Measurements from ENCODE around the gene RHBDL3. TPM values are rescaled to one million over a fixed set of nuclear protein-coding genes. Genes with fewer than 3 reads are reported as not detected.
"Not testable (repeated sequence)": the region's sequence is repeated elsewhere in the genome, so short reads cannot be mapped to it uniquely, and the experiment has no call there.

The RHBDL3 gene
- total RNA-seq, 3 donors from 2014 or later (not counting 1 experiment from before 2014, with no cell fraction given) = 0.14 to 0.21 TPM; not detected in 1

DNA sequence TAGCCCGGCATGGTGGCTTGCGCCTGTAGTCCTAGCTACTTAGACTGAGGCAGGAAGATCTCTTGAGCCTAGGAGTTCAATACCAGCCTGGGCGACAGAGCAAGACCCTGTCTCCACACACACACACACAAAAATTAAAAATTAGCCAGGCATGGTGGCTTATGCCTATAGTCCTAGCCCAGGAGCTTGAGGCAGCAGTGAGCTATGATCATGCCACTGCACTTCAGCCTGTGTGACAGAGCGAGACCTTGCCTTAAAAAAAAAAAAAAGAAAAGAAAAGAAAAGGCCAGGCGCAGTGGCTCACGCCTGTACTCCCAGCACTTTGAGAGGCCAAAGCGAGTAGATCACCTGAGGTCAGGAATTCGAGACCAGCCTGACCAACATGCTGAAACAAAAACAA, 52.4 kb downstream of the RHBDL3 start:
- Histone ChIP-seq H3K9me3 (ENCODE audit: control insufficient read depth, insufficient read depth, low read length) (no peaks in the 10 kb centered on the region), H3K27ac (ENCODE audit: low read length) (no peak overlapping the region), H3K27me3 (ENCODE audit: control insufficient read depth, insufficient read depth, low read length) (peaks cover 3% of the 10 kb centered on the region), H3K4me1 (ENCODE audit: control insufficient read depth, insufficient read depth, low read length) (peaks cover 12% of the 10 kb centered on the region), H3K4me3 (ENCODE audit: low read length) (no peak overlapping the region), H3K36me3 (ENCODE audit: control insufficient read depth, insufficient read depth, low read length) (no peaks in the 10 kb centered on the region)
- H3K36me3 Mint-ChIP-seq = no peaks in the 10 kb centered on the region
- H3K9me3 Mint-ChIP-seq = no peaks in the 10 kb centered on the region
- H3K4me3 Mint-ChIP-seq = peak overlapping the region; percentile 35
- TF ChIP-seq, protein P1, sequence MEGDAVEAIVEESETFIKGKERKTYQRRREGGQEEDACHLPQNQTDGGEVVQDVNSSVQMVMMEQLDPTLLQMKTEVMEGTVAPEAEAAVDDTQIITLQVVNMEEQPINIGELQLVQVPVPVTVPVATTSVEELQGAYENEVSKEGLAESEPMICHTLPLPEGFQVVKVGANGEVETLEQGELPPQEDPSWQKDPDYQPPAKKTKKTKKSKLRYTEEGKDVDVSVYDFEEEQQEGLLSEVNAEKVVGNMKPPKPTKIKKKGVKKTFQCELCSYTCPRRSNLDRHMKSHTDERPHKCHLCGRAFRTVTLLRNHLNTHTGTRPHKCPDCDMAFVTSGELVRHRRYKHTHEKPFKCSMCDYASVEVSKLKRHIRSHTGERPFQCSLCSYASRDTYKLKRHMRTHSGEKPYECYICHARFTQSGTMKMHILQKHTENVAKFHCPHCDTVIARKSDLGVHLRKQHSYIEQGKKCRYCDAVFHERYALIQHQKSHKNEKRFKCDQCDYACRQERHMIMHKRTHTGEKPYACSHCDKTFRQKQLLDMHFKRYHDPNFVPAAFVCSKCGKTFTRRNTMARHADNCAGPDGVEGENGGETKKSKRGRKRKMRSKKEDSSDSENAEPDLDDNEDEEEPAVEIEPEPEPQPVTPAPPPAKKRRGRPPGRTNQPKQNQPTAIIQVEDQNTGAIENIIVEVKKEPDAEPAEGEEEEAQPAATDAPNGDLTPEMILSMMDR (IDR thresholded peaks at IDR 0.05) = no peak
- H3K4me1 Mint-ChIP-seq = peaks cover 0 to 5% of the 10 kb centered on the region in 2 donors
- peaks cover 0 to 3% of the 10 kb centered on the region in 2 donors for H3K27me3 Mint-ChIP-seq (ENCODE audit: low read depth in 2 of 2)
- no peak overlapping the region for H3K27ac Mint-ChIP-seq
- 90% methylated on average over 6 of the region's 8 CpGs for WGBS (ENCODE audit: insufficient coverage)
- DNase-seq (no peak), ATAC-seq (no peak)
- intact Hi-C loops (cut with micrococcal nuclease) = loop anchor here (2.0 kb wide), 1 partner anchor 115 kb away; no protein-coding TSS in a partner anchor

DNA sequence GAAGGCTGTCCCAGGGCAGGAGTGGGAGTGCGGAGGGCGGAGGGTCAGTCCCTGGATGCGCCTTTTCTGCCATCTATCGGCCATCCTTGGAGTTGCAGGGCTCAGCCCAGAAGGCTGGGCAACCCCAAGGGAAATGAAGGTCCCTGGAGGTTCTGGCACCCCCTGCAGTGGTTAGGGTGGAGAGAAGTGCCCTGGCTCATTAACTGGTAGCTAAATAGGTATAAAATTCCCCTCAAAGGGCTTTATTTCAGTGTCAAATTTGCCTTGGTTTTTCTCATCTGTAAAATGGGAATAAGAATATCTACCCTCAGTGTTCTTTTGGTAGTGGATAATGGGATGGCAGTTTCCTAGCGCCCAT, 53.9 kb downstream of the RHBDL3 start:
- ATAC-seq = peak; percentile 90 to 97 (median 95)
- H3K36me3 Mint-ChIP-seq = no peaks in the 10 kb centered on the region
- peaks cover 0 to 11% of the 10 kb centered on the region in 2 donors for H3K4me1 Mint-ChIP-seq
- WGBS (ENCODE audit: insufficient coverage) = 18% methylated on average over 5 of the region's 5 CpGs
- peak overlapping the region; percentile 78 for H3K4me3 Mint-ChIP-seq
- peaks cover 0 to 3% of the 10 kb centered on the region in 2 donors for H3K27me3 Mint-ChIP-seq (ENCODE audit: low read depth in 2 of 2)
- no peaks in the 10 kb centered on the region for H3K9me3 ChIP-seq (ENCODE audit: control insufficient read depth, insufficient read depth, low read length)
- TF ChIP-seq, protein P1 (IDR thresholded peaks at IDR 0.05) = peak; percentile 93
- peaks cover 3% of the 10 kb centered on the region for H3K27me3 ChIP-seq (ENCODE audit: control insufficient read depth, insufficient read depth, low read length)
- H3K36me3 ChIP-seq (ENCODE audit: control insufficient read depth, insufficient read depth, low read length) = no peaks in the 10 kb centered on the region
- H3K27ac ChIP-seq (ENCODE audit: low read length) = no peak overlapping the region
- no peaks in the 10 kb centered on the region for H3K9me3 Mint-ChIP-seq
- intact Hi-C loops (cut with micrococcal nuclease) = loop anchor here (1.0 to 2.0 kb wide), 2 partner anchors 66 to 117 kb away; no protein-coding TSS in a partner anchor
- H3K27ac Mint-ChIP-seq = peak overlapping the region in 1 of 2 donors; percentile 54
- DNase-seq = peak; percentile 76 to 84
- peak overlapping the region; percentile 18 for H3K4me3 ChIP-seq (ENCODE audit: low read length)
- H3K4me1 ChIP-seq (ENCODE audit: control insufficient read depth, insufficient read depth, low read length) = peaks cover 23% of the 10 kb centered on the region

- H3K27me3 Mint-ChIP-seq (ENCODE audit: low read depth in 2 of 2); intact Hi-C loops (cut with micrococcal nuclease); H3K9me3 ChIP-seq (ENCODE audit: control insufficient read depth, insufficient read depth, low read length); H3K27ac Mint-ChIP-seq; H3K27me3 ChIP-seq (ENCODE audit: control insufficient read depth, insufficient read depth, low read length); H3K27ac ChIP-seq (ENCODE audit: low read length); H3K36me3 ChIP-seq (ENCODE audit: control insufficient read depth, insufficient read depth, low read length); ATAC-seq; DNase-seq; H3K4me3 ChIP-seq (ENCODE audit: low read length); H3K9me3 Mint-ChIP-seq; H3K36me3 Mint-ChIP-seq; H3K4me3 Mint-ChIP-seq: not testable (repeated sequence)
- peaks cover 0 to 11% of the 10 kb centered on the region in 2 donors for H3K4me1 Mint-ChIP-seq
- 100% methylated on average over 6 of the region's 6 CpGs for WGBS (ENCODE audit: insufficient coverage)
- H3K4me1 ChIP-seq (ENCODE audit: control insufficient read depth, insufficient read depth, low read length) = peaks cover 23% of the 10 kb centered on the region
Measured at GRCh38 chr17:32320080-32320479, 54.4 kb downstream of the RHBDL3 start.

DNA sequence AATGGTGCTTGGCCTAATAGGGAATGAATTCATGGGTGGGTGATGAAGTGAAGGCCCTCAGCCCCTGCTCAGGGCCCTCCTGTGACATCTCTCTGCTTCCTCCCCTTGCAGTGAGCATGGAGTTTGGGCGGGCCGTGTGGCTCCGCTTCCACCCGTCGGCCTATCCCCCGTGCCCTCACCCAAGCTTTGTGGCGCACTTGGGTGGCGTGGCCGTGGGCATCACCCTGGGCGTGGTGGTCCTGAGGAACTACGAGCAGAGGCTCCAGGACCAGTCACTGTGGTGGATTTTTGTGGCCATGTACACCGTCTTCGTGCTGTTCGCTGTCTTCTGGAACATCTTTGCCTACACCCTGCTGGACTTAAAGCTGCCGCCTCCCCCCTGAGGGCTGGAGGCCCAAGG, 55.2 kb downstream of the RHBDL3 start:
- H3K4me1 ChIP-seq (ENCODE audit: control insufficient read depth, insufficient read depth, low read length) = peaks cover 23% of the 10 kb centered on the region
- no peaks in the 10 kb centered on the region for H3K36me3 ChIP-seq (ENCODE audit: control insufficient read depth, insufficient read depth, low read length)
- no peak overlapping the region for H3K27ac Mint-ChIP-seq
- H3K9me3 ChIP-seq (ENCODE audit: control insufficient read depth, insufficient read depth, low read length) = no peaks in the 10 kb centered on the region
- H3K36me3 Mint-ChIP-seq = no peaks in the 10 kb centered on the region
- H3K4me3 ChIP-seq (ENCODE audit: low read length) = no peak overlapping the region
- no peak for DNase-seq
- H3K27me3 ChIP-seq (ENCODE audit: control insufficient read depth, insufficient read depth, low read length) = peaks cover 3% of the 10 kb centered on the region
- WGBS (ENCODE audit: insufficient coverage) = 94% methylated on average over 15 of the region's 15 CpGs
- peaks cover 0 to 11% of the 10 kb centered on the region in 2 donors for H3K4me1 Mint-ChIP-seq
- no peak overlapping the region for H3K4me3 Mint-ChIP-seq
- no peaks in the 10 kb centered on the region for H3K9me3 Mint-ChIP-seq
- intact Hi-C loops (cut with micrococcal nuclease) = no loop called here
- H3K27me3 Mint-ChIP-seq (ENCODE audit: low read depth in 2 of 2) = peaks cover 0 to under 1% of the 10 kb centered on the region in 2 donors
- TF ChIP-seq, protein P1 (IDR thresholded peaks at IDR 0.05) = no peak
- no peak for ATAC-seq
- H3K27ac ChIP-seq (ENCODE audit: low read length) = no peak overlapping the region

Measured in natural killer cell (primary cell).